ENCODE measurements around the gene WBP1.

GRCh38 chr2:74464406-74464805 lies 6.2 kb downstream of the WBP1 start:
- no peak for TF ChIP-seq POLR2A (IDR thresholded peaks at IDR 0.05; ENCODE audit: low read length)
- TF ChIP-seq GATA1 (IDR thresholded peaks at IDR 0.05; ENCODE audit: low read depth, low read length) = no peak

All from erythroblast (primary cell).